Uterus (tissue), 2 donors: ENCODE data around the gene USB1.

Experiments
- CTCF ChIP-seq, 4 experiments: fragments of 200-600 bp in 2 of 4; fragments of 450-650 bp in 2 of 4; sonication (generic) in 2 of 4; IDR thresholded peaks; one replicate each; pipeline ENCODE4 v1.5.1; 2016 to 2019; ENCODE audit warnings: antibody characterized with exemption in 4 of 4, mild to moderate bottlenecking in 2 of 4, moderate library complexity in 1 of 4
- POLR2A ChIP-seq, 2 donors: fragments of 450-650 bp; IDR thresholded peaks; one replicate each; pipeline ENCODE4 v1.6.1; 2016; ENCODE audit warnings: antibody characterized with exemption in 2 of 2, mild to moderate bottlenecking in 1 of 2, moderate library complexity in 1 of 2

- TF ChIP-seq CTCF (IDR thresholded peaks at IDR 0.05) (no peak), POLR2A (IDR thresholded peaks at IDR 0.05) (no peak)
These were observed 41.0 kb downstream of the USB1 start for GRCh38 chr16:58042001-58042885.
